ENCODE data around the gene FBXO45.

DNA sequence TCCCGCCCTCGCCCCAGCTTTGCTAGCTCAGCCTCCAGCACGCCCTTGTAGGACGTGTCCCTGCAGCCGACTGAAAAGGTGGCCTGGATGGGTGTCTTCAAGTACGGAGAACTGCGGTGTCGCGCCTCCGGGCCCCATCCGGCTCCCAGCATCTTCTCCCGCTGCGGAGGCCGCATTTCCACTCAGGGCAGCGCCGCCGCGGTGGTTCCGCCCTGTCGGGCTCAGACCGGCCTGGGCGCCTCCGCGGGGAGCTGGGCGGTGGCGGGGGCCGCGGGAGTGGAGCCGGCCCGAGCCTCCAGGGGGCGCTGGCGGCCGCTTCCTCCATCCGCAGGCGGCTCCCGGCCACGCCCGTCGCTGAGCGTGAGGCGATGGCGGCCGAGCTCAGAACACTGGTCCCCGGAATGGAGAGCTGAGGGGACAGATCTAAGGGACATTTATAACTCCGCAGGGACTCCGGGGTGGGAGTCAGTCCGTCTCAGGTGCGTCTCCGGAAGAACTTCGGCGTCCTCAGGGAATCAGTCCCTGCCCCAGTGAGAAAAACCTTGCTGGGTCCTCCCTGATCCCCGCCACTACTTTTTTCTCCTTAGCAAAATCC, 39.7 kb upstream of the FBXO45 start:
- TF ChIP-seq EZH2 (IDR thresholded peaks at IDR 0.05; ENCODE audit: insufficient read depth, poor library complexity, severe bottlenecking) (no peak), EZH2phosphoT487 (IDR thresholded peaks at IDR 0.05; ENCODE audit: insufficient read depth, low read depth) (no peak)

Data from GM23248 (cell line).